ENCODE results near the gene ACY1. TPM values are rescaled to one million over a fixed set of nuclear protein-coding genes. Genes with fewer than 3 reads are reported as not detected.

ACY1 gene
- polyA plus RNA-seq, 2 of the 4 experiments (the other 2 are of a cell fraction): 20.7 to 21.1 TPM

- ChIA-PET CTCF (interaction anchor here (0.6 to 10.8 kb wide), 6 partner anchors 12 to 1924 kb away, joined by 3 to 96 read pairs (median 6); partner anchors contain the start of gene ABHD14B), POLR2A (no interaction called here)
- no peak overlapping the region for H3K27ac ChIP-seq
- FAIRE-seq (no peak), ATAC-seq (no peak), DNase-seq (ENCODE audit: low read depth in 1 of 2, low spot score in 1 of 2) (no peak)
- H3K4me1 ChIP-seq: no peaks in the 10 kb centered on the region
- no peak for TF ChIP-seq CBX2 (IDR thresholded peaks at IDR 0.05; ENCODE audit: borderline replicate concordance, low read depth)
- H3K9me3 ChIP-seq: no peaks in the 10 kb centered on the region
- WGBS (ENCODE audit: missing lambda C conversion rate): 81% methylated on average over 10 of the region's 13 CpGs
- H3K4me2 ChIP-seq: no peak overlapping the region
- H3K4me3 ChIP-seq: no peak overlapping the region
Observed at GRCh38 chr3:52015438-52016228, 32.3 kb downstream of the ACY1 start.

- TF ChIP-seq HOXB5 (CRISPR knock-in tag; IDR thresholded peaks at IDR 0.05) (no peak), BCL3 (IDR thresholded peaks at IDR 0.05) (no peak), FOSL2 (IDR thresholded peaks at IDR 0.05) (no peak), FOSL2 (CRISPR knock-in tag; IDR thresholded peaks at IDR 0.05) (no peak), PHF8 (IDR thresholded peaks at IDR 0.05; ENCODE audit: borderline replicate concordance, low read depth) (no peak), CHD2 (IDR thresholded peaks at IDR 0.05; ENCODE audit: low read length, partially characterized antibody) (no peak)
- CTCF ChIA-PET: interaction anchor here (0.8 to 10.8 kb wide), 5 partner anchors 10 to 105 kb away, joined by 3 to 96 read pairs (median 3); no protein-coding TSS in a partner anchor
- WGBS (ENCODE audit: missing lambda C conversion rate): 80% methylated on average over 9 of the region's 11 CpGs
Observed at GRCh38 chr3:52017586-52017985, 34.3 kb downstream of the ACY1 start.

GRCh38 chr3:52018319-52019000 is 35.1 kb downstream of the ACY1 start:
- ChIA-PET CTCF (interaction anchor here (1.5 to 10.8 kb wide), 2 partner anchors 15 to 34 kb away, joined by 9 to 96 read pairs; no protein-coding TSS in a partner anchor), POLR2A (no interaction called here)
- Histone ChIP-seq H3K4me3 (no peak overlapping the region), H3K4me2 (no peak overlapping the region), H3K4me1 (no peaks in the 10 kb centered on the region), H3K27ac (no peak overlapping the region), H3K9me3 (no peaks in the 10 kb centered on the region)
- no peak for TF ChIP-seq RARB (CRISPR knock-in tag; IDR thresholded peaks at IDR 0.05)
- no peak for TF ChIP-seq ZNF302 (CRISPR knock-in tag; IDR thresholded peaks at IDR 0.05)
- TF ChIP-seq RCOR1 (IDR thresholded peaks at IDR 0.05; ENCODE audit: low read depth, low read length): no peak
- no peak for TF ChIP-seq GATA3 (IDR thresholded peaks at IDR 0.05; ENCODE audit: borderline replicate concordance)
- no peak for TF ChIP-seq SREBF2 (IDR thresholded peaks at IDR 0.05)
- TF ChIP-seq ATOH8 (CRISPR knock-in tag; IDR thresholded peaks at IDR 0.05; ENCODE audit: low read depth): no peak
- no peak for TF ChIP-seq NR3C1 (IDR thresholded peaks at IDR 0.05)
- TF ChIP-seq CTCF (IDR thresholded peaks at IDR 0.05): no peak
- FAIRE-seq: no peak
- no peak for DNase-seq (ENCODE audit: low read depth in 1 of 2, low spot score in 1 of 2)
- no peak for ATAC-seq
- 86% methylated on average over 21 of the region's 21 CpGs for WGBS (ENCODE audit: missing lambda C conversion rate)

More at GRCh38 chr3:52017586-52017985, 34.3 kb downstream of the ACY1 start:
- no peak for FAIRE-seq
- H3K9me3 ChIP-seq: no peaks in the 10 kb centered on the region
- no peak overlapping the region for H3K4me3 ChIP-seq
- ATAC-seq: no peak
- no peak overlapping the region for H3K4me2 ChIP-seq
- POLR2A ChIA-PET: no interaction called here
- H3K4me1 ChIP-seq: no peaks in the 10 kb centered on the region
- DNase-seq (ENCODE audit: low read depth in 1 of 2, low spot score in 1 of 2): no peak
- no peak overlapping the region for H3K27ac ChIP-seq

All from A549 (cell line).